Liver (tissue), 9 donors: Measurements from ENCODE around the gene THAP4. TPM values are rescaled to one million over a fixed set of nuclear protein-coding genes. Genes with fewer than 3 reads are reported as not detected.

ENCODE experiments used
- DNase-seq: peaks from one replicate; pipeline ENCODE4 v3.0.0-alpha.2; 2017; ENCODE audit warnings: low spot score
- H3K27ac ChIP-seq, 2 donors: one replicate each; pipeline ENCODE4 v1.7.0; 2013; ENCODE audit warnings: inconsistent platforms in 2 of 2, low read length in 2 of 2, control low read depth in 1 of 2, low read depth in 1 of 2, mild to moderate bottlenecking in 1 of 2
- H3K27me3 ChIP-seq, 4 donors: one replicate each; pipeline versions ENCODE4 v1.6.1 to v1.7.0; 2013; ENCODE audit warnings: low read length in 3 of 4, inconsistent platforms in 1 of 4, mild to moderate bottlenecking in 1 of 4, moderate library complexity in 1 of 4; ENCODE audit not compliant: control insufficient read depth in 4 of 4, insufficient read depth in 4 of 4
- H3K36me3 ChIP-seq, 4 donors: one replicate each; pipeline versions ENCODE4 v1.6.1 to v1.7.0; 2013; ENCODE audit warnings: low read length in 3 of 4, mild to moderate bottlenecking in 3 of 4, low read depth in 1 of 4, moderate library complexity in 1 of 4; ENCODE audit not compliant: control insufficient read depth in 4 of 4, insufficient read depth in 3 of 4
- H3K4me1 ChIP-seq, 4 donors: one replicate each; pipeline versions ENCODE4 v1.6.1 to v1.7.0; 2013; ENCODE audit warnings: low read length in 3 of 4, mild to moderate bottlenecking in 3 of 4, moderate library complexity in 1 of 4; ENCODE audit not compliant: control insufficient read depth in 4 of 4, insufficient read depth in 4 of 4
- H3K4me3 ChIP-seq, 3 donors: one replicate each; pipeline versions ENCODE4 v1.6.1 to v1.7.0; 2013; ENCODE audit warnings: low read length in 3 of 3, control low read depth in 1 of 3, low read depth in 1 of 3, mild to moderate bottlenecking in 1 of 3
- H3K9ac ChIP-seq, 2 donors: one replicate each; pipeline ENCODE4 v1.7.0; 2013; ENCODE audit warnings: low read length in 2 of 2, mild to moderate bottlenecking in 2 of 2, moderate library complexity in 2 of 2, control low read depth in 1 of 2, low read depth in 1 of 2
- H3K9me3 ChIP-seq, 4 donors: one replicate each; pipeline versions ENCODE4 v1.6.1 to v1.7.0; 2013; ENCODE audit warnings: low read length in 3 of 4; ENCODE audit not compliant: control insufficient read depth in 4 of 4
- ATF3 ChIP-seq: IDR thresholded peaks from 2 replicates; pipeline ENCODE4 v1.6.1; 2016; ENCODE audit warnings: antibody characterized with exemption
- CTCF ChIP-seq: fragments of 150-350 bp; IDR thresholded peaks from 2 replicates; pipeline ENCODE4 v1.5.1; 2017; ENCODE audit warnings: improper control_type of control experiment, low read depth, low read length; ENCODE audit not compliant: missing input control
- FOXA1 ChIP-seq: IDR thresholded peaks from 2 replicates; pipeline ENCODE4 v1.6.1; 2016; ENCODE audit warnings: antibody characterized with exemption
- FOXA2 ChIP-seq: IDR thresholded peaks from 2 replicates; pipeline ENCODE4 v1.6.1; 2016; ENCODE audit warnings: antibody characterized with exemption
- HNF4A ChIP-seq, 2 donors: conservative IDR thresholded peaks; 2 replicates each; pipeline ENCODE4 v1.6.1; 2016; ENCODE audit warnings: antibody characterized with exemption in 2 of 2, mild to moderate bottlenecking in 2 of 2
- HNF4G ChIP-seq: IDR thresholded peaks from 2 replicates; pipeline ENCODE4 v1.6.1; 2016; ENCODE audit warnings: antibody characterized with exemption
- JUND ChIP-seq, 2 donors: IDR thresholded peaks; 2 replicates each; pipeline ENCODE4 v1.6.1; 2016; ENCODE audit warnings: antibody characterized with exemption in 2 of 2
- MAX ChIP-seq: IDR thresholded peaks from 2 replicates; pipeline ENCODE4 v1.6.1; 2016; ENCODE audit warnings: antibody characterized with exemption
- RAD21 ChIP-seq, 2 donors: IDR thresholded peaks; 2 replicates each; pipeline ENCODE4 v1.6.1; 2016; ENCODE audit warnings: antibody characterized with exemption in 2 of 2, mild to moderate bottlenecking in 2 of 2
- SP1 ChIP-seq: IDR thresholded peaks from 2 replicates; pipeline ENCODE4 v1.6.1; 2018; ENCODE audit warnings: antibody characterized with exemption, mild to moderate bottlenecking
- YY1 ChIP-seq: IDR thresholded peaks from 2 replicates; pipeline ENCODE4 v1.6.1; 2016; ENCODE audit warnings: antibody characterized with exemption, mild to moderate bottlenecking
- ZBTB33 ChIP-seq: IDR thresholded peaks from 2 replicates; pipeline ENCODE4 v1.6.1; 2016; ENCODE audit warnings: antibody characterized with exemption
- WGBS: extraction: QIAGEN DNeasy Blood & Tissue Kit; methylation state at CpG from one replicate; pipeline ENCODE4 v1.1.7; 2013; 5-methylcytosine and 5-hydroxymethylcytosine counted together
- polyA plus RNA-seq, 2 donors: library from polyadenylated mRNA; stranded (reverse) in 1 of 2; unstranded in 1 of 2; fragments of 200-250 nt in 1 of 2; fragments of >200 nt in 1 of 2; fragmentation: Nextera tagmentation in 1 of 2; extraction: Ambion mirVana in 1 of 2; gene quantifications; one replicate each; pipeline versions ENCODE4 v1.2.1 to v1.2.3, GENCODE V29; 2013 to 2015
- total RNA-seq, 2 donors: library from RNA; depleted of rRNA; stranded (reverse); fragments of >200 nt; gene quantifications; one replicate each; pipeline ENCODE4 v1.2.3, GENCODE V29; 2014
- donor health status: healthy.
- donor health status: healthy.
- donor health status: healthy.
- donor health status: healthy.
- donor health status: healthy.

The THAP4 gene
- total and polyA plus RNA-seq, 4 donors: 16.8 to 33.1 (median 22.7) TPM

GRCh38 chr2:241638940-241639339 lies 2.0 kb upstream of the THAP4 start (continued):
- TF ChIP-seq ZBTB33 (no peak), HNF4G (no peak), YY1 (no peak)

GRCh38 chr2:241637795-241638660 lies 1.1 kb upstream of the THAP4 start:
- TF ChIP-seq FOXA1 (no peak), MAX (no peak), HNF4A (conservative IDR thresholded peaks at IDR 0.05) (no peak), JUND (IDR thresholded peaks at IDR 0.05) (no peak), CTCF (no peak), FOXA2 (no peak), SP1 (no peak), RAD21 (IDR thresholded peaks at IDR 0.05) (no peak), ATF3 (no peak)
- H3K27ac ChIP-seq: peak overlapping the region; percentile 98 to 99
- H3K9me3 ChIP-seq: peaks cover 0 to 2% (median 0%) of the 10 kb centered on the region in 4 donors
- DNase-seq: peak; percentile 65
- H3K36me3 ChIP-seq: peaks cover 6 to 10% (median 7%) of the 10 kb centered on the region in 4 donors
- no peaks in the 10 kb centered on the region for H3K27me3 ChIP-seq
- H3K9ac ChIP-seq: peak overlapping the region; percentile 58 to 97
- under 1% methylated on average over 67 of the region's 67 CpGs for WGBS
- H3K4me1 ChIP-seq: peaks cover 10 to 35% (median 30%) of the 10 kb centered on the region in 4 donors
- H3K4me3 ChIP-seq: peak overlapping the region; percentile 89 to 99 (median 93)

GRCh38 chr2:241636182-241637017 lies 558 bp downstream of the THAP4 start:
- under 1% methylated on average over 97 of the region's 97 CpGs for WGBS
- Histone ChIP-seq H3K4me3 (peak overlapping the region; percentile 49 to 99 (median 79)), H3K4me1 (peaks cover 10 to 35% (median 27%) of the 10 kb centered on the region in 4 donors), H3K27ac (peak overlapping the region; percentile 35 to 98), H3K27me3 (no peaks in the 10 kb centered on the region), H3K9ac (peak overlapping the region; percentile 16 to 64), H3K36me3 (peaks cover 8 to 21% (median 14%) of the 10 kb centered on the region in 4 donors), H3K9me3 (peaks cover 0 to 2% (median 0%) of the 10 kb centered on the region in 4 donors)
- peak; percentile 16 for TF ChIP-seq YY1
- TF ChIP-seq HNF4A (conservative IDR thresholded peaks at IDR 0.05): no peak
- peak; percentile 65 for DNase-seq
